Loucy (cell line): Measurements from ENCODE around the gene SRGAP1.

Source experiments
- H2AFZ ChIP-seq: fragments of 200-600 bp; sonication (generic); 2 replicates; pipeline ENCODE4 v1.6.0; 2016; ENCODE audit warnings: antibody characterized with exemption, mild to moderate bottlenecking, low read length, moderate library complexity
- H3F3A ChIP-seq: fragments of 200-600 bp; 2 replicates; pipeline ENCODE4 v1.6.0; 2016; ENCODE audit warnings: antibody characterized with exemption, low read depth, mild to moderate bottlenecking
- H3K27me3 ChIP-seq: fragments of 200-600 bp; sonication (generic); 2 replicates; pipeline ENCODE4 v1.6.1; 2014; ENCODE audit warnings: low read length, mild to moderate bottlenecking; ENCODE audit not compliant: insufficient read depth, poor library complexity, severe bottlenecking
- H3K36me3 ChIP-seq: fragments of 200-600 bp; sonication (generic); 2 replicates; pipeline ENCODE4 v1.6.1; 2016; ENCODE audit warnings: low read length; ENCODE audit not compliant: insufficient read depth
- H3K4me1 ChIP-seq: fragments of 200-600 bp; sonication (generic); 2 replicates; pipeline ENCODE4 v1.5.1; 2014; ENCODE audit warnings: low read length, mild to moderate bottlenecking; ENCODE audit not compliant: insufficient read depth, poor library complexity, severe bottlenecking
- H3K4me2 ChIP-seq: fragments of 200-600 bp; sonication (generic); 2 replicates; pipeline ENCODE4 v1.6.0; 2014; ENCODE audit warnings: antibody characterized with exemption, low read length, low read depth, mild to moderate bottlenecking; ENCODE audit not compliant: poor library complexity, severe bottlenecking
- H3K4me3 ChIP-seq: fragments of 200-600 bp; sonication (generic); 2 replicates; pipeline ENCODE4 v1.5.1; 2014; ENCODE audit warnings: low read length, mild to moderate bottlenecking, mixed read lengths; ENCODE audit not compliant: poor library complexity, severe bottlenecking
- H3K79me2 ChIP-seq: fragments of 200-600 bp; sonication (generic); 2 replicates; pipeline ENCODE4 v1.6.1; 2014; ENCODE audit warnings: low read length; ENCODE audit not compliant: insufficient read depth
- H3K9ac ChIP-seq: fragments of 200-600 bp; sonication (generic); 2 replicates; pipeline ENCODE4 v1.6.0; 2014; ENCODE audit warnings: mild to moderate bottlenecking, low read depth, low read length, moderate library complexity; ENCODE audit not compliant: poor library complexity, severe bottlenecking
- H3K9me2 ChIP-seq: fragments of 200-600 bp; sonication (generic); replicated peaks from 2 replicates; pipeline ENCODE4 v1.6.1; 2016; ENCODE audit warnings: low read depth, low read length, mixed read lengths
- H3K9me3 ChIP-seq: fragments of 200-600 bp; sonication (generic); 2 replicates; pipeline ENCODE4 v1.6.1; 2014; ENCODE audit warnings: mild to moderate bottlenecking, antibody characterized with exemption, low read length, low read depth; ENCODE audit not compliant: insufficient read depth
- H4K20me1 ChIP-seq: fragments of 200-600 bp; sonication (generic); 2 replicates; pipeline ENCODE4 v1.6.0; 2014; ENCODE audit warnings: antibody characterized with exemption, low read length, mild to moderate bottlenecking; ENCODE audit not compliant: insufficient read depth, poor library complexity, severe bottlenecking
- EZH2phosphoT487 ChIP-seq: fragments of 200-600 bp; IDR thresholded peaks from 2 replicates; pipeline ENCODE4 v1.6.1; 2018; ENCODE audit warnings: antibody characterized with exemption, mild to moderate bottlenecking, moderate library complexity, borderline replicate concordance
- TF ChIP-seq, protein P1 (sequence below): fragments of 200-600 bp; sonication (generic); conservative IDR thresholded peaks from 2 replicates; pipeline ENCODE4 v1.5.1; 2014; ENCODE audit warnings: mild to moderate bottlenecking, antibody characterized with exemption, low read length

SRGAP1 gene

DNA sequence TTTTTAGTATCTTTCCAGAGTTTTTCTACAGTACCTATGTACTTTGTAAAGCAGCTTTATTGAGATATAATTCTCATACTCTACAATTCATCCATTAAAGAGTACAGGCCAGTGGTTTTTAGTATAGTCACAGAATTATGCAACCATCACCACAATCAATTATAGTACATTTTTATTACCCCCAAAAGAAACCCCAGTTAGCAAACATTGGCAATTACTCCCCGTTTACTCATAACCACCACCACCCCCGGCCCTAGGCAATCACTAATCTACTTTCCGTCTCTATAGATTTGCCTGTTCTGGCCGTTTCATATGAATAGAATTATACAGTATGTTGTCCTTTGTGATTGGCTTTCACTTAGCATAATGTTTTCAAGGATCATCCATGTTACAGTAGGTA lies 257.8 kb downstream of the SRGAP1 start:
- no peak for TF ChIP-seq EZH2phosphoT487
- TF ChIP-seq, protein P1, sequence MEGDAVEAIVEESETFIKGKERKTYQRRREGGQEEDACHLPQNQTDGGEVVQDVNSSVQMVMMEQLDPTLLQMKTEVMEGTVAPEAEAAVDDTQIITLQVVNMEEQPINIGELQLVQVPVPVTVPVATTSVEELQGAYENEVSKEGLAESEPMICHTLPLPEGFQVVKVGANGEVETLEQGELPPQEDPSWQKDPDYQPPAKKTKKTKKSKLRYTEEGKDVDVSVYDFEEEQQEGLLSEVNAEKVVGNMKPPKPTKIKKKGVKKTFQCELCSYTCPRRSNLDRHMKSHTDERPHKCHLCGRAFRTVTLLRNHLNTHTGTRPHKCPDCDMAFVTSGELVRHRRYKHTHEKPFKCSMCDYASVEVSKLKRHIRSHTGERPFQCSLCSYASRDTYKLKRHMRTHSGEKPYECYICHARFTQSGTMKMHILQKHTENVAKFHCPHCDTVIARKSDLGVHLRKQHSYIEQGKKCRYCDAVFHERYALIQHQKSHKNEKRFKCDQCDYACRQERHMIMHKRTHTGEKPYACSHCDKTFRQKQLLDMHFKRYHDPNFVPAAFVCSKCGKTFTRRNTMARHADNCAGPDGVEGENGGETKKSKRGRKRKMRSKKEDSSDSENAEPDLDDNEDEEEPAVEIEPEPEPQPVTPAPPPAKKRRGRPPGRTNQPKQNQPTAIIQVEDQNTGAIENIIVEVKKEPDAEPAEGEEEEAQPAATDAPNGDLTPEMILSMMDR: no peak
- Histone ChIP-seq H3K9ac (no peak overlapping the region), H3K4me3 (no peak overlapping the region), H3F3A (no peaks in the 10 kb centered on the region), H3K27me3 (no peaks in the 10 kb centered on the region), H2AFZ (no peak overlapping the region), H3K9me3 (no peaks in the 10 kb centered on the region), H3K79me2 (no peaks in the 10 kb centered on the region), H3K4me1 (no peaks in the 10 kb centered on the region), H3K9me2 (no peaks in the 10 kb centered on the region), H4K20me1 (no peaks in the 10 kb centered on the region), H3K4me2 (no peak overlapping the region), H3K36me3 (no peaks in the 10 kb centered on the region)

DNA sequence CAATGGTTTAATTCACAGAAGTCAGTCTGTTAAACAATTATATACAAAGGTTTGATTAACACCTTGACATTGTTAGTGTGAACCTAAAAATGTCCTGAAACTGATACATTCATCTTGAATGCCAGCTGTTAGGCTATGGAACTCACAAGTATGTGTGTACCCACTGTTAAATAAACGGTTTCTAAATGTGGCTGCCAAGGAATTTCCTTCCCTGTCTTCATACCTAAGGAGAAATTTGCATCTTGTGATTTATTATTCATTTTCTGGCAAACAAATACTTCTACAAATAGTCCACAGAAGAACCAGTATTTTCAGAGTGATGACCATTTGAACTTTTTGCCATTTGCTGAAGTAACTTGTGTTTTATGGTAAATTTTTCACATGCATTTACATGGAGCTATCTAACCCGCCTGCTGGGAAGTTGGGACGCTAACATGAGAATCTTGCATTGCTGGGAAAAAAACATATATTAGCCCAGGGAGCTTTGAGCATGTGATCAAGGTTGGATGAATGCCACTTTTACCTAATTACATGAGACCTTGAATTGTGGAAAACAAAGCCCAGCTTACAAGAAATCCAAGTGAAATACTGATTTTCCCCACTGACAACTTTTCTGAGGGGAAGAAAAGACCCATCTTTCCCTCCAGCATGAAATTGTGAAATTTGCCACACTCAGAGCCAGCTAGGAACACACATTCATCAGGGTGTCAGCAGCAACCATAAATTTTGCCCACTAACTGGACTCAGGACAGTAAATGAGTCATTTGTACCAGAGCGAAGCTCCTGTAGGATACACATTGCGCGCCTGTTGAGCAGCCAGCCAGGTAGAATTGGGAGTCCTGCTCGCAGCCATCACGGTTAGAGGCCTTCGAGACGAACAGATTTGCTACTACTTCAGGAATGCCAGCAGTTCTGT lies 259.6 kb downstream of the SRGAP1 start:
- Histone ChIP-seq H3K9me3 (no peaks in the 10 kb centered on the region), H4K20me1 (no peaks in the 10 kb centered on the region), H3K27me3 (no peaks in the 10 kb centered on the region), H3K4me3 (no peak overlapping the region), H2AFZ (no peak overlapping the region), H3K36me3 (no peaks in the 10 kb centered on the region), H3K79me2 (no peaks in the 10 kb centered on the region), H3K9ac (no peak overlapping the region), H3K4me2 (no peak overlapping the region), H3K4me1 (no peaks in the 10 kb centered on the region), H3K9me2 (no peaks in the 10 kb centered on the region), H3F3A (no peaks in the 10 kb centered on the region)
- TF ChIP-seq, protein P1: no peak
- no peak for TF ChIP-seq EZH2phosphoT487

DNA sequence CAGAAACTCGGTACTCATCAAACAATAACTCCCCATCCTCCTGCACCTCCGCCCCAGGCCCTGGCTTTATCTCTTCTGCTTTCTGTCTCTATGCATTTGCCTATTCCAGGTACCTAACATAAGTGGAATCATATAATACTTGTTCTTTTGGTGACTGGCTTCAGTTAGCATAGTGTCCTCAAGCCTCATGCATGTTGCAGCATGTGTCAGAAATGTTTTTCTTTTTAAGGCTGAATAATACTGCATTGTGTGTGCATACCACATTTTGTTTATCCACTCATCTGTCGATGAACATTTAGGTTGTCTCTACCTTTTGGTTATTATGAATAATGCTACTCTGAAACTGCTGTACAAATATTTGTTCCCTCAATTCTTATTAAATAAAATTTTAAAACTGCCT lies 260.5 kb downstream of the SRGAP1 start:
- Histone ChIP-seq H2AFZ (no peak overlapping the region), H3K4me1 (no peaks in the 10 kb centered on the region), H3K9me2 (no peaks in the 10 kb centered on the region), H3K9me3 (no peaks in the 10 kb centered on the region), H3K27me3 (no peaks in the 10 kb centered on the region), H3F3A (no peaks in the 10 kb centered on the region), H3K9ac (no peak overlapping the region), H3K4me2 (no peak overlapping the region), H4K20me1 (no peaks in the 10 kb centered on the region), H3K79me2 (no peaks in the 10 kb centered on the region), H3K36me3 (no peaks in the 10 kb centered on the region), H3K4me3 (no peak overlapping the region)
- TF ChIP-seq, protein P1: no peak
- TF ChIP-seq EZH2phosphoT487: no peak
